Stomach (tissue), 4 donors: ENCODE data around the gene RPS2.
A peak's percentile ranks its signal among the peaks of the same experiment; 100 is the strongest.

Experiments used
- POLR2A ChIP-seq, 4 donors: fragments of 450-650 bp; IDR thresholded peaks; one replicate each; pipeline ENCODE4 v1.6.1; 2016; ENCODE audit warnings: antibody characterized with exemption in 4 of 4, control low read depth in 2 of 4, mild to moderate bottlenecking in 1 of 4, moderate library complexity in 1 of 4
- POLR2AphosphoS5 ChIP-seq, 3 donors: sonication (generic); formaldehyde crosslinking; IDR thresholded peaks; one replicate each; pipeline ENCODE4 v1.6.1; 2016; ENCODE audit warnings: antibody characterized with exemption in 3 of 3
- TF ChIP-seq, protein P1 (sequence below), 7 experiments: fragments of 450-650 bp in 4 of 7; fragments of 200-600 bp in 3 of 7; sonication (generic) in 3 of 7; IDR thresholded peaks; one replicate each; pipeline ENCODE4 v1.5.1; 2016 to 2019; ENCODE audit warnings: antibody characterized with exemption in 7 of 7, control low read depth in 2 of 7, mild to moderate bottlenecking in 1 of 7

DNA sequence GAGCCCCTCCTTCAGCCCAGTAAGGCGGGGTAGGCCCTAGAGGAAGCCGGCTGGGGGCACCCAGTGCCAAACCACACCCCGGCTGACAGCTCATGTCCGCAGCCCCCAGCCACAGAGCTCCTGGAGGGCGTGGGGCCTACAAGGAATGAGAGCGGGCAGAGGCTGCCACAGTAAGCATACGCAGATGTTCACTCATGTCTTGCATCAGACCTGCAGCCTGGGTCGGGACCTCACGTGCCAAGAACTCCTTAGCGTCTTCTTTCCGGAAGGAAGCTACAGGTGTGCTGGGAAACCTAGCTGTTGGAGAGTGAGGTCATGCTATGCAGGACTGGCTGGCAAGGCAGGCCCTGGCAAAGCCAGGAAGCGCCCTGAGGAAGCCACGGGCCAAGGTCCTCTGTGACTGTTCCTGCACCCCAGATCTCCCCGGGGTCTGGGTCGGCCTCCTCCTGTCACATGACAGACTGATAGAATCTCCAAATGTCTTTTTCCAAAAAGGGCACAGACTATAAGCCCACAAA, 43.4 kb upstream of the RPS2 start:
- TF ChIP-seq POLR2AphosphoS5 (IDR thresholded peaks at IDR 0.05) = peak in 1 of 3 donors; percentile 20
- TF ChIP-seq, protein P1, sequence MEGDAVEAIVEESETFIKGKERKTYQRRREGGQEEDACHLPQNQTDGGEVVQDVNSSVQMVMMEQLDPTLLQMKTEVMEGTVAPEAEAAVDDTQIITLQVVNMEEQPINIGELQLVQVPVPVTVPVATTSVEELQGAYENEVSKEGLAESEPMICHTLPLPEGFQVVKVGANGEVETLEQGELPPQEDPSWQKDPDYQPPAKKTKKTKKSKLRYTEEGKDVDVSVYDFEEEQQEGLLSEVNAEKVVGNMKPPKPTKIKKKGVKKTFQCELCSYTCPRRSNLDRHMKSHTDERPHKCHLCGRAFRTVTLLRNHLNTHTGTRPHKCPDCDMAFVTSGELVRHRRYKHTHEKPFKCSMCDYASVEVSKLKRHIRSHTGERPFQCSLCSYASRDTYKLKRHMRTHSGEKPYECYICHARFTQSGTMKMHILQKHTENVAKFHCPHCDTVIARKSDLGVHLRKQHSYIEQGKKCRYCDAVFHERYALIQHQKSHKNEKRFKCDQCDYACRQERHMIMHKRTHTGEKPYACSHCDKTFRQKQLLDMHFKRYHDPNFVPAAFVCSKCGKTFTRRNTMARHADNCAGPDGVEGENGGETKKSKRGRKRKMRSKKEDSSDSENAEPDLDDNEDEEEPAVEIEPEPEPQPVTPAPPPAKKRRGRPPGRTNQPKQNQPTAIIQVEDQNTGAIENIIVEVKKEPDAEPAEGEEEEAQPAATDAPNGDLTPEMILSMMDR (IDR thresholded peaks at IDR 0.05) = no peak
- TF ChIP-seq POLR2A (IDR thresholded peaks at IDR 0.05) = no peak
